B cell (primary cell): ENCODE data around the gene SGSH. TPM values are rescaled to one million over a fixed set of nuclear protein-coding genes. Genes with fewer than 3 reads are reported as not detected.

Experiments
- ATAC-seq: fragments of 200-7000 bp; cut with Tn5 transposase; one replicate; pipeline ENCODE4 v1.10.0; 2021; ENCODE audit warnings: low read depth, mild to moderate bottlenecking, moderate number of reproducible peaks, moderate library complexity
- CTCF ChIA-PET: fragments of 350-600 bp; sonication (Branson Sonifier 250); formaldehyde crosslinking; loops from one replicate; lab custom pipeline; 2021; ENCODE audit warnings: antibody characterized with exemption, inconsistent platforms; lab: Charles Lee
- POLR2A ChIA-PET: fragments of 350-600 bp; sonication (Branson Sonifier 250); formaldehyde crosslinking; loops from one replicate; lab custom pipeline; 2021; ENCODE audit warnings: antibody characterized with exemption; lab: Charles Lee
- DNase-seq: peaks from one replicate; pipeline ENCODE4 v3.0.0; 2013
- H2AFZ ChIP-seq: 2 replicates; pipeline ENCODE4 v1.6.1; 2012; ENCODE audit warnings: mild to moderate bottlenecking, low read depth, low read length; ENCODE audit not compliant: insufficient read depth, poor library complexity, severe bottlenecking
- H3K27ac ChIP-seq, 2 donors: 1 replicate in 1 of 2; 2 replicates in 1 of 2; pipeline ENCODE4 v1.5.1; 2012 to 2013; ENCODE audit warnings: low read length in 2 of 2, mild to moderate bottlenecking in 2 of 2, moderate library complexity in 1 of 2
- H3K27me3 ChIP-seq, 4 experiments: fragments of 200-600 bp in 1 of 4; sonication (generic) in 1 of 4; replicated peaks in 1 of 4; 1 replicate in 2 of 4; 2 replicates in 2 of 4; pipeline versions ENCODE4 v1.6.1 to v1.7.0; 2013 to 2016; ENCODE audit warnings: low read length in 3 of 4, mild to moderate bottlenecking in 2 of 4, mixed read lengths in 1 of 4, moderate library complexity in 1 of 4; ENCODE audit not compliant: insufficient read depth in 4 of 4, control insufficient read depth in 3 of 4; ENCODE audit errors: control extremely low read depth in 1 of 4
- H3K36me3 ChIP-seq, 2 experiments: replicated peaks in 1 of 2; 1 replicate in 1 of 2; 2 replicates in 1 of 2; pipeline versions ENCODE4 v1.6.1 to v1.7.1; 2013; ENCODE audit warnings: low read length in 1 of 2; ENCODE audit not compliant: insufficient read depth in 2 of 2, control insufficient read depth in 1 of 2; ENCODE audit errors: control extremely low read depth in 1 of 2, extremely low read depth in 1 of 2
- H3K4me1 ChIP-seq, 2 donors: fragments of 200-600 bp in 1 of 2; sonication (generic) in 1 of 2; 1 replicate in 1 of 2; 2 replicates in 1 of 2; pipeline versions ENCODE4 v1.5.1 to v1.6.1; 2013 to 2017; ENCODE audit warnings: low read length in 2 of 2; ENCODE audit not compliant: control insufficient read depth in 2 of 2, insufficient read depth in 2 of 2
- H3K4me2 ChIP-seq: replicated peaks from 2 replicates; pipeline ENCODE3; 2012; ENCODE audit warnings: mild to moderate bottlenecking, low read depth, low read length; ENCODE audit not compliant: poor library complexity, severe bottlenecking
- H3K4me3 ChIP-seq, 5 experiments: fragments of 200-600 bp in 1 of 5; sonication (generic) in 1 of 5; 1 replicate in 3 of 5; 2 replicates in 2 of 5; pipeline versions ENCODE4 v1.5.1 to v1.7.0; 2011 to 2016; ENCODE audit warnings: low read length in 4 of 5, mild to moderate bottlenecking in 4 of 5, low read depth in 2 of 5, control low read depth in 1 of 5, moderate library complexity in 1 of 5; ENCODE audit not compliant: insufficient read depth in 1 of 5; ENCODE audit errors: control extremely low read depth in 1 of 5, extremely low read depth in 1 of 5
- H3K79me2 ChIP-seq: fragments of 200-600 bp; sonication (generic); one replicate; pipeline ENCODE4 v1.6.0; 2016; ENCODE audit warnings: low read length; ENCODE audit not compliant: control insufficient read depth, insufficient read depth
- H3K9ac ChIP-seq: fragments of 200-600 bp; sonication (generic); 2 replicates; pipeline ENCODE4 v1.6.1; 2017; ENCODE audit warnings: mild to moderate bottlenecking, low read length, moderate library complexity
- H3K9me3 ChIP-seq, 3 donors: one replicate each; pipeline versions ENCODE4 v1.6.1 to v1.7.1; 2013; ENCODE audit warnings: low read length in 2 of 3; ENCODE audit not compliant: control insufficient read depth in 2 of 3, insufficient read depth in 1 of 3; ENCODE audit errors: control extremely low read depth in 1 of 3
- H4K20me1 ChIP-seq: 2 replicates; pipeline ENCODE4 v1.6.0; 2012; ENCODE audit warnings: mild to moderate bottlenecking, low read length; ENCODE audit not compliant: insufficient read depth, control insufficient read depth, poor library complexity, severe bottlenecking
- H3K27ac Mint-ChIP-seq: one replicate; pipeline ENCODE4 v1.8.0; 2021; ENCODE audit warnings: mixed read lengths
- H3K27me3 Mint-ChIP-seq: one replicate; pipeline ENCODE4 v1.8.0; 2021; ENCODE audit warnings: mixed read lengths
- H3K4me1 Mint-ChIP-seq: one replicate; pipeline ENCODE4 v1.8.0; 2021; ENCODE audit warnings: mixed read lengths
- H3K4me3 Mint-ChIP-seq: one replicate; pipeline ENCODE4 v1.8.0; 2021; ENCODE audit warnings: mixed read lengths
- H3K9me3 Mint-ChIP-seq: one replicate; pipeline ENCODE4 v1.8.0; 2022; ENCODE audit warnings: mixed read lengths; ENCODE audit not compliant: insufficient read depth
- CTCF ChIP-seq: fragments of 200-600 bp; IDR thresholded peaks from one replicate; pipeline ENCODE4 v1.8.0; 2022; ENCODE audit warnings: antibody characterized with exemption, mild to moderate bottlenecking
- EZH2 ChIP-seq: IDR thresholded peaks from 2 replicates; pipeline ENCODE4 v1.6.1; 2012; ENCODE audit warnings: borderline replicate concordance, low read depth, mild to moderate bottlenecking, moderate library complexity, low read length; ENCODE audit not compliant: insufficient read depth, poor library complexity, severe bottlenecking
- WGBS: methylation state at CpG from one replicate; pipeline ENCODE4 v1.1.5; 2013; ENCODE audit warnings: missing lambda C conversion rate; ENCODE audit not compliant: insufficient coverage; 5-methylcytosine and 5-hydroxymethylcytosine counted together
- intact Hi-C: fragments of 100-400 bp; cut with micrococcal nuclease; formaldehyde crosslinking; loops from one replicate; pipeline ENCODE4 v1.10.0; 2022
- polyA plus RNA-seq: library from polyadenylated mRNA; depleted of rRNA; stranded (reverse); fragments of >200 nt; gene quantifications from 2 replicates; pipeline ENCODE4 v1.2.3, GENCODE V29; 2012
- total RNA-seq, 2 donors: library from RNA; stranded (reverse); fragments of 120-200 nt in 1 of 2; gene quantifications; 1 replicate in 1 of 2; 2 replicates in 1 of 2; pipeline versions ENCODE4 v1.2.3 to v1.2.4, GENCODE V29; 2013 to 2022

The SGSH gene
- total and polyA plus RNA-seq, 2 donors (not counting 1 experiment from before 2014, with no cell fraction given) = 44.5 to 83.7 TPM

- no peak for DNase-seq
- no peak overlapping the region for H3K4me2 ChIP-seq
- no peak for TF ChIP-seq CTCF
- H2AFZ ChIP-seq = no peak overlapping the region
- ChIA-PET CTCF (interaction anchor here (0.5 to 1.0 kb wide), 3 partner anchors 27 to 37 kb away, joined by 3 read pairs; no protein-coding TSS in a partner anchor), POLR2A (no interaction called here)
- H3K27me3 ChIP-seq = peaks cover 0 to 2% (median 0%) of the 10 kb centered on the region in 4 experiments
- peaks cover 19% of the 10 kb centered on the region for H3K4me1 Mint-ChIP-seq
- no peak for ATAC-seq
- H3K27ac ChIP-seq = no peak overlapping the region
- H3K9me3 Mint-ChIP-seq = no peaks in the 10 kb centered on the region
- H3K79me2 ChIP-seq = peaks cover 16% of the 10 kb centered on the region
- H3K9ac ChIP-seq = no peak overlapping the region
- H3K27ac Mint-ChIP-seq = no peak overlapping the region
- H3K9me3 ChIP-seq = no peaks in the 10 kb centered on the region
- peak overlapping the region; percentile 13 for H3K4me3 Mint-ChIP-seq
- peaks cover 12% of the 10 kb centered on the region for H4K20me1 ChIP-seq
- intact Hi-C loops = no loop called here
- H3K27me3 Mint-ChIP-seq = no peaks in the 10 kb centered on the region
- 94% methylated on average over 15 of the region's 18 CpGs for WGBS
- H3K36me3 ChIP-seq = no peaks in the 10 kb centered on the region
- H3K4me1 ChIP-seq = peaks cover 10 to 30% of the 10 kb centered on the region in 2 donors
- no peak overlapping the region for H3K4me3 ChIP-seq
Observed at GRCh38 chr17:80222376-80223141, 2.4 kb upstream of the SGSH start.

GRCh38 chr17:80221351-80222105 is 1.4 kb upstream of the SGSH start:
- Mint-ChIP-seq H3K4me1 (peaks cover 22% of the 10 kb centered on the region), H3K9me3 (no peaks in the 10 kb centered on the region), H3K27me3 (no peaks in the 10 kb centered on the region), H3K27ac (peak overlapping the region; percentile 37), H3K4me3 (peak overlapping the region; percentile 84)
- intact Hi-C loops = no loop called here
- Histone ChIP-seq H3K9me3 (peaks cover 0 to 2% (median 0%) of the 10 kb centered on the region in 3 donors), H3K36me3 (peaks cover 0 to 3% of the 10 kb centered on the region in 2 experiments), H3K9ac (no peak overlapping the region), H3K27ac (no peak overlapping the region), H4K20me1 (peaks cover 19% of the 10 kb centered on the region), H3K4me3 (no peak overlapping the region), H3K79me2 (peaks cover 20% of the 10 kb centered on the region), H3K4me1 (peaks cover 10 to 30% of the 10 kb centered on the region in 2 donors), H2AFZ (no peak overlapping the region), H3K27me3 (peaks cover 0 to 2% (median 0%) of the 10 kb centered on the region in 4 experiments), H3K4me2 (peak overlapping the region; percentile 99)
- no peak for DNase-seq
- 98% methylated on average over 27 of the region's 29 CpGs for WGBS
- ChIA-PET CTCF (interaction anchor here (0.7 kb wide), 1 partner anchor 26 kb away, joined by 3 read pairs; no protein-coding TSS in a partner anchor), POLR2A (no interaction called here)
- no peak for TF ChIP-seq EZH2
- TF ChIP-seq CTCF = no peak
- ATAC-seq = no peak
